Adrenal gland (tissue), 12 donors: ENCODE data around the gene LRRC41. TPM values are rescaled to one million over a fixed set of nuclear protein-coding genes. Genes with fewer than 3 reads are reported as not detected.

ENCODE experiments used
- DNase-seq, 7 donors: peaks; one replicate each; pipeline ENCODE4 v3.0.0-alpha.2; 2019 to 2020
- H3K27ac ChIP-seq, 5 donors: fragments of 200-600 bp; sonication (generic) in 4 of 5; 1 replicate in 3 of 5; 2 replicates in 2 of 5; pipeline versions ENCODE4 v1.5.1 to v1.8.0; 2016 to 2020; ENCODE audit warnings: mild to moderate bottlenecking in 1 of 5
- H3K27me3 ChIP-seq: fragments of 200-600 bp; 2 replicates; pipeline ENCODE4 v1.8.0; 2021
- H3K36me3 ChIP-seq, 2 donors: fragments of 200-600 bp; replicated peaks in 1 of 2; 1 replicate in 1 of 2; 2 replicates in 1 of 2; pipeline versions ENCODE4 v1.5.1 to v1.8.0; 2018 to 2022
- H3K4me1 ChIP-seq, 2 donors: fragments of 200-600 bp; replicated peaks in 1 of 2; 1 replicate in 1 of 2; 2 replicates in 1 of 2; pipeline versions ENCODE4 v1.5.1 to v1.8.0; 2018 to 2021
- H3K4me3 ChIP-seq, 4 donors: fragments of 200-600 bp; sonication (generic) in 3 of 4; one replicate each; pipeline ENCODE4 v1.5.1; 2016 to 2018
- H3K9me3 ChIP-seq, 3 donors: fragments of 200-600 bp; sonication (generic) in 1 of 3; replicated peaks in 1 of 3; 1 replicate in 2 of 3; 2 replicates in 1 of 3; pipeline versions ENCODE4 v1.5.1 to v1.8.0; 2016 to 2021
- POLR2A ChIP-seq, 2 donors: fragments of 450-650 bp; IDR thresholded peaks; one replicate each; pipeline ENCODE4 v1.6.1; 2017; ENCODE audit warnings: antibody characterized with exemption in 2 of 2, mild to moderate bottlenecking in 2 of 2, moderate library complexity in 1 of 2
- WGBS, 4 donors: extraction: QIAGEN DNeasy Blood & Tissue Kit in 2 of 4; methylation state at CpG; one replicate each; pipeline versions ENCODE4 v1.1.5 to v1.1.7; 2013 to 2017; 5-methylcytosine and 5-hydroxymethylcytosine counted together
- intact Hi-C, 2 donors: fragments of 100-400 bp; cut with DNase I; formaldehyde crosslinking; loops; one replicate each; pipeline versions ENCODE4 v1.14.1 to v1.15.0; 2022 to 2023
- polyA plus RNA-seq, 3 donors: library from polyadenylated mRNA; stranded (reverse); fragments of 200-250 nt in 2 of 3; fragments of 350-450 nt in 1 of 3; fragmentation: Illumina TruSeq in 1 of 3; extraction: RNeasy Lipid Tissue Mini Kit (QIAGEN cat#74804) in 1 of 3; gene quantifications; one replicate each; pipeline ENCODE4 v1.2.3, GENCODE V29; 2013 to 2014
- total RNA-seq, 9 donors: library from RNA; depleted of rRNA in 4 of 9; stranded (reverse); fragments of >200 nt in 4 of 9; fragments of 120-200 nt in 1 of 9; fragmentation: NEBNext Ultra II Directional in 1 of 9; extraction: Animal tissue kit (Norgen Biotek cat#: 25700) in 1 of 9; gene quantifications; one replicate each; pipeline versions ENCODE4 v1.1.0 to v1.2.4, GENCODE V29; 2013 to 2023
- TF ChIP-seq, protein P1 (sequence below), 6 experiments: fragments of 450-650 bp in 4 of 6; fragments of 200-600 bp in 2 of 6; sonication (generic) in 1 of 6; IDR thresholded peaks; 1 replicate in 5 of 6; 2 replicates in 1 of 6; pipeline versions ENCODE4 v1.5.1 to v1.8.0; 2016 to 2021; ENCODE audit warnings: antibody characterized with exemption in 6 of 6, mild to moderate bottlenecking in 2 of 6, moderate library complexity in 1 of 6
- donor health status: healthy with polysubstance abuse.
- donor health status: Bipolar disorder and iron deficiency.
- donor health status: DM: yes; HTN: yes; CAD: no.
- donor health status: DM: no; HTN: no; CAD: no.
- donor health status: DM: no; HTN: no; CAD: no.
- donor health status: DM: yes; HTN: yes; CAD: no.

The LRRC41 gene
- total and polyA plus RNA-seq, 12 donors, result 38.5 to 95.8 (median 68.6) TPM

DNA sequence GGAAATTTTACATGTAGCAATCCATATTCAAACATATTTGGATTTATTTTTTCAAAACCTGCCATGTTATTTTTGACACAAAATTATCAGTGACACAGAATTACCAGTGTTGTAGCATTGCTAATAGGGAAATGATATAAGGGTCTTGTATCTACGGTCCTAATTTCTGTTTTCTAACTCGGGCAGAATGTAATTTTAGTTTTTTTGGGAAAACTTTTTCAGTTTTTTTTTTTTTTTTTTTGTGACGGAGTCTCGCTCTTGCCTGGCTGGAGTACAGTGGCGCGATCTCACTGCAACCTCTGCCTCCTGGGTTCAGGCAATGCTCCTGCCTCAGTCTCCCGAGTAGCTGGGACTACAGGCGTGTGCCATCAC, 2.7 kb upstream of the LRRC41 start:
- WGBS, 4 donors, result 92 to 93% (median 92%) methylated on average over 8 of the region's 8 CpGs
- no peak for DNase-seq
- TF ChIP-seq, protein P1, sequence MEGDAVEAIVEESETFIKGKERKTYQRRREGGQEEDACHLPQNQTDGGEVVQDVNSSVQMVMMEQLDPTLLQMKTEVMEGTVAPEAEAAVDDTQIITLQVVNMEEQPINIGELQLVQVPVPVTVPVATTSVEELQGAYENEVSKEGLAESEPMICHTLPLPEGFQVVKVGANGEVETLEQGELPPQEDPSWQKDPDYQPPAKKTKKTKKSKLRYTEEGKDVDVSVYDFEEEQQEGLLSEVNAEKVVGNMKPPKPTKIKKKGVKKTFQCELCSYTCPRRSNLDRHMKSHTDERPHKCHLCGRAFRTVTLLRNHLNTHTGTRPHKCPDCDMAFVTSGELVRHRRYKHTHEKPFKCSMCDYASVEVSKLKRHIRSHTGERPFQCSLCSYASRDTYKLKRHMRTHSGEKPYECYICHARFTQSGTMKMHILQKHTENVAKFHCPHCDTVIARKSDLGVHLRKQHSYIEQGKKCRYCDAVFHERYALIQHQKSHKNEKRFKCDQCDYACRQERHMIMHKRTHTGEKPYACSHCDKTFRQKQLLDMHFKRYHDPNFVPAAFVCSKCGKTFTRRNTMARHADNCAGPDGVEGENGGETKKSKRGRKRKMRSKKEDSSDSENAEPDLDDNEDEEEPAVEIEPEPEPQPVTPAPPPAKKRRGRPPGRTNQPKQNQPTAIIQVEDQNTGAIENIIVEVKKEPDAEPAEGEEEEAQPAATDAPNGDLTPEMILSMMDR (IDR thresholded peaks at IDR 0.05), result no peak
- no peak for TF ChIP-seq POLR2A (IDR thresholded peaks at IDR 0.05)
- peaks cover 16 to 38% of the 10 kb centered on the region in 2 donors for H3K4me1 ChIP-seq
- no peaks in the 10 kb centered on the region for H3K9me3 ChIP-seq
- no peak overlapping the region for H3K27ac ChIP-seq
- H3K36me3 ChIP-seq, result peaks cover 0 to 16% of the 10 kb centered on the region in 2 donors
- no peak overlapping the region for H3K4me3 ChIP-seq
- no peaks in the 10 kb centered on the region for H3K27me3 ChIP-seq
- intact Hi-C loops, result no loop called here

DNA sequence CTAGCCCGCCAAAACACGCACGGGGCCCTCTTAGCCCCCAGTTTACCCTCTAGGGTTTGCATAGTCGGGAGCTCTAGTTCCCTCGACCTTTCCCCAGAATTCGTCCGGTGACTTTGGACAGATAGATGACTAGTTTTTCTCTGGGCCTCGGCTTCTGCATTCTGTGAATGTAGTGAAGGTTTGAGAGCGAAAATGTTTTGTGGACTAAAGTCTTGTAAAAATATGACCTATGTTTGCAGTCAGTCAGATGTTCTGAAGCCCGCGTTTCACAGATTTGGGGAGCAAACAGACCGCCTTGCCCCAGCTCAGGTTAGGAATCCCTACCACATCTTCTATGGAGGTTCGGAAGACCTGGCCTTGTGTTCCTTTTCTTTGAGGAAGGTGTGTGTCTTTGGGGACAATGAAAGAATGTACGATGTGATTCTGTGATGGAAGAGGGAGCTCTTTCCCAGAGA, 483 bp upstream of the LRRC41 start:
- H3K27ac ChIP-seq, result peak overlapping the region; percentile 93 to 99 (median 99)
- H3K4me1 ChIP-seq, result peaks cover 26 to 59% of the 10 kb centered on the region in 2 donors
- TF ChIP-seq, protein P1 (IDR thresholded peaks at IDR 0.05), result no peak
- no peak for TF ChIP-seq POLR2A (IDR thresholded peaks at IDR 0.05)
- no peaks in the 10 kb centered on the region for H3K36me3 ChIP-seq
- 0 to 1% (median 0%) methylated on average over 13 to 14 of the region's 14 CpGs for WGBS, 4 donors
- no peak for DNase-seq
- H3K9me3 ChIP-seq, result no peaks in the 10 kb centered on the region
- no peaks in the 10 kb centered on the region for H3K27me3 ChIP-seq
- peak overlapping the region; percentile 32 to 87 (median 66) for H3K4me3 ChIP-seq
- intact Hi-C loops, result no loop called here

DNA sequence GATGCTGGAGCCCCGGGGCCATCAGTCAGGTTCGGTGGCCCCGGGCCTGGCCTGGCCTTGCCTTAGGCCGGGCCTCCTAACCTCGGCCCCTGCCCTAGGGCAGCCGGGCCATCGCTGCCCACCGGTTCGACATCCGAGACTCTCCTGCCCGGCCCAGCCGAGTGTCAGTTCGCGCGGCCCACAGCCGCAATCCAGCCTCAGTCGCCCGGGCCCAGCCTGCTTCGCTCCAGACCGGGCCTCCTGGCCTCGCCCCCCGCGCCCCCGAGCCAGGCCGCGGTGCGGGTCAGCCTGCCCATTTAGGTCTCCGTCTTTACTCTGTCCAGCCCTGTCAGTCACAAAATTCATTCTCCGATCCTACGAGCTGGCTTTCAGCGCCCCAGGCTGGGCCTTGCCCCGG, 777 bp downstream of the LRRC41 start:
- TF ChIP-seq, protein P1 (IDR thresholded peaks at IDR 0.05), result no peak
- no peak for TF ChIP-seq POLR2A (IDR thresholded peaks at IDR 0.05)
- Histone ChIP-seq H3K27me3 (no peaks in the 10 kb centered on the region), H3K36me3 (peaks cover 0 to 6% of the 10 kb centered on the region in 2 donors), H3K9me3 (no peaks in the 10 kb centered on the region), H3K4me3 (peak overlapping the region; percentile 66 to 90 (median 82)), H3K27ac (peak overlapping the region; percentile 93 to 99 (median 99)), H3K4me1 (peaks cover 34 to 63% of the 10 kb centered on the region in 2 donors)
- intact Hi-C loops, result no loop called here
- WGBS, 4 donors, result 0% methylated on average over 11 to 32 of the region's 32 CpGs; no CpG with 5 or more reads in 1 of the 4 donors
- peak in 5 of 7 donors; percentile 17 to 56 (median 46) for DNase-seq

DNA sequence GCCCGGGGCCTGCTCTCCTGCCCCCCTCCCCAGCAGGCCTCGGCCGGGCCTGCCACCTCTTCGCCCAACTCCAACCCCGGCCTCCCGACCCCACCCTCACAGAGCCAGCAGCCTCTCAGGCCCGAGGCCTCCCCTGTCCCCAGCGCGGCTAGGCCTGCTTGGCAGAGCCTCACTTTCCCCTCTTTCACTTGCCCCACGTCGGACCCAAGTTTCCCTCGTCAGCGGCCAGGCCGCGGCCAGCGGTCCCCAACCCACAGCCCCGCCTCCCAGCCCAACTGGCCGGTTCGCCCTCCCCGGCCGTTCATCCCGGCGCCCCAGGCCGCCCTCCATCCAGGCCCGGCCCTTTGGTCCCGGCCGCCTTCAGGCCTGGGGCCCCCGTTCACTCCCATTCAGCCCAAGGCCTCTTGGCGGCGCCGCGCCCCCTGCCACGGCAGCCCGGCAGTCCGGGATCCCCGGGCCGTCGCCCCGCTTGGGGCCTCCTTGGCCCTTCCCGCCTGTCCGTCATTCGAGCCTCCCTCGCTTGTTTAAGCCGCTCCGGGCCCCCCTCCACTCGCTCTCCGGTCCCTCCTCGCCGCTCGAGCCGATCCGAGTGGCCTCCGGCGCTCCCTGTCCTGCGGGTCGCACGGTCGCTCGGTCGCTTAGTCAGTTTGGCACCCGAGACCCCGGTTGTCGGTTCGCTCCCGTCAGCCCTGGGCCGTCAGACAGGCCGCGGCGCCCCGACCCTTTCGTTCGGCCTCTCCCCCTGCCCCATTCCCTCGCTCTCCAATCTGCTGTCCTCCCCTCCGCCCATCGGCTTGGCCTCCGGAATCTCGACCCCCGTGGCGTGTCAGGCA, 1.4 kb downstream of the LRRC41 start:
- TF ChIP-seq, protein P1 (IDR thresholded peaks at IDR 0.05), result no peak
- peak in 1 of 2 donors; percentile 31 for TF ChIP-seq POLR2A (IDR thresholded peaks at IDR 0.05)
- Histone ChIP-seq H3K4me3 (peak overlapping the region; percentile 66 to 90 (median 82)), H3K27me3 (no peaks in the 10 kb centered on the region), H3K9me3 (no peaks in the 10 kb centered on the region), H3K36me3 (peaks cover 0 to 12% of the 10 kb centered on the region in 2 donors), H3K27ac (peak overlapping the region; percentile 93 to 99 (median 99)), H3K4me1 (peaks cover 34 to 58% of the 10 kb centered on the region in 2 donors)
- intact Hi-C loops, result no loop called here
- DNase-seq, result peak; percentile 53 to 72 (median 61)
- WGBS, 4 donors, result 0 to 1% (median 0%) methylated on average over 10 to 79 of the region's 79 CpGs
